GM21786 (cell line): ENCODE measurements around the gene SCAMP1.

Source experiments
- ATAC-seq: cut with Tn5 transposase; IDR thresholded peaks from one replicate; pipeline ENCODE4 v1.9.1; 2021; ENCODE audit not compliant: unreplicated experiment

Gene SCAMP1

DNA sequence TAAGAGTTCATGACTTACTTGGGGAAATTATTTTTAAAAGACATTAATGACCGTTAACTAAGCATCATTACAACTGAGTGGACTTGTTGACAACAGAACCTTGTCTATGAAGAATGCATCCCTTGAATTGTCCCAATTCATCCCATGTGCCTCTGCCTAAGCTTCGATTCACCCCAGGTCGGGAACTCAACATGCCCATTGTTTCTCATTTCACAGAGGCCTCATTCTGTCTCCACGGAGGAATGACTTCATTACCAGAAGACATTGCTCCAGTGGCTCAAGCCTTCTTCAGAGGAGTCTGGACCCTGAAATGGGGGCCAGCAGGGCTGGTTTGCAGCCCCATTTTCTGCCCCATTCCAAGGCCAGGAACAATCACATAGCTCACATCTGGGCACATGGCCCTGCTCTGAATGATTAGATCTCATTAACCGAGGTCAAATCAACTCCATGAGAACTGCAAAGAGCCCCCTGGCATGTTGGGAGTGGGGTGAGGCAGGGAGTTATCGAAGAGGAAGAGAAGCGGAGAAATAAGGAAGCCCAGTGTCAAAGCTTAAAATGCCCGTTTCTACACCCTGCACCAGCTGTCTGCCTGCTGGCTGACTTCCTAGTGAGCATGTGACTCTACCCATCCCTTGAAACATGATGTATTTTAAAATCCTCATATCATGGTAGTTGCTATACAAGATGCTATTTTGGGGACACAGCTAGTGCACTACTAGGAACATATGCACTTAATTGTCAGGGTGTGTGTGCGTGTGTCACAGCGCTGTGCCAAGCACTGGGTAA is 150.9 kb downstream of the SCAMP1 start:
- no peak for ATAC-seq

GRCh38 chr5:78512435-78512834 is 152.0 kb downstream of the SCAMP1 start:
- no peak for ATAC-seq

- no peak for ATAC-seq
These were observed 153.0 kb downstream of the SCAMP1 start for GRCh38 chr5:78513441-78513840.

- ATAC-seq: no peak
These were observed 154.3 kb downstream of the SCAMP1 start for GRCh38 chr5:78514427-78515330.

DNA sequence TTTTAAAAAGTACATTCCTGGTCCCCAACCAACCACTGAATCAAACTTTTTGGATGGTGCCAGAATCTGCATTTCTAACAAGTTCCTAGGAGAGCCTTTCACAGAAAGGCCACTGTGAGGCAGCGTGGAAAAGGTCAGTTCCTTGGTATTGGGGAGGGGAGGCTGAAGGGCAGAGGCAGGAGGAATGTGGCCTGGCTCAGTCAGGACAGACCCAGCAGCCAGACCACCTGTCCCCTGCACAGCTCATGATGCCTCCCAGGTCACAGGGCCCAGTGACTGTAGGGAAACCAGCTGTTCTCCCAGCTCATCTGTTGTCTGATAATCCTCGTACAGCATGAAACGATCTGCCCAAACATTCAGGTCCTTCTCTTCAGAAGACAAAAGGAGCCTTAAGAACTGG is 155.3 kb downstream of the SCAMP1 start:
- ATAC-seq: no peak

DNA sequence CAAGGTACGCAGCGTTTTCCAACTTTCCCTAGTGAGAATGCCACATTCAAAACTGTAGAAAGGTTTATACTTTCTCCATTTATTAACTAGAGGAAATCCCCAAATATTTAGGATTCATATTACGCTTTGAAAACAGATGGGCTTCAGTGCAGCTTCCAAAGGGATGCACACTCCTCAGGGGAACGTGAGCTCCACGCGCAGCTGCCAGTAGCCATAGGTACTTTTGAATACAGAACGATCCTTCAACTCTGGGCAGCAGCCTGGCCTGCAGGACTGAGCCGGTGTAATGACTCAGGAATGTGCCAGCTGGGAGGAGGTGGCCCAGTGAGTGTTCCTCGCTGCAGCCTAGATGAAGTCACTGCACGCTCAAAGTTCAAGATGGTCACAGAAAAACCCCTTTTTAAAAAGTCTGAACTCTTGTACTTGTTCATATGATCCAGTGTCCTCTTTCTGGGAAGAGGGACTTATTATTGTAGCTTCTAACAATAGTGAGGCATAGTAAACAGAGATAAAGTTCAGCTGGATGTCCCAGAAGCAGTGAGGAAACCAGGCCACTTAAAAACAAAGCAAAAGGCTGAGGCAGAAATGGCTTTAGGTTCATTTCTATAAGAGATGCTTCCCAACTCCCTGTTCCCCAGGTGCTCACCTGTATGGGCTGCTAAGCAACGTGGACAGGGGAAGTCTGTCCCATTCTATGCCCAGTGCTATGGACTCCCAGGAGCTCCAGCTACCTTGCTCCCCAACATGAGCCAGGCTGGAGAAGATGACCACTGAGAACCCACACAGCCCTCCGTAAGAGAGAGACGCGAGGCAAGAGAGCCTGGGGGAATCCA is 158.2 kb downstream of the SCAMP1 start:
- ATAC-seq: no peak

DNA sequence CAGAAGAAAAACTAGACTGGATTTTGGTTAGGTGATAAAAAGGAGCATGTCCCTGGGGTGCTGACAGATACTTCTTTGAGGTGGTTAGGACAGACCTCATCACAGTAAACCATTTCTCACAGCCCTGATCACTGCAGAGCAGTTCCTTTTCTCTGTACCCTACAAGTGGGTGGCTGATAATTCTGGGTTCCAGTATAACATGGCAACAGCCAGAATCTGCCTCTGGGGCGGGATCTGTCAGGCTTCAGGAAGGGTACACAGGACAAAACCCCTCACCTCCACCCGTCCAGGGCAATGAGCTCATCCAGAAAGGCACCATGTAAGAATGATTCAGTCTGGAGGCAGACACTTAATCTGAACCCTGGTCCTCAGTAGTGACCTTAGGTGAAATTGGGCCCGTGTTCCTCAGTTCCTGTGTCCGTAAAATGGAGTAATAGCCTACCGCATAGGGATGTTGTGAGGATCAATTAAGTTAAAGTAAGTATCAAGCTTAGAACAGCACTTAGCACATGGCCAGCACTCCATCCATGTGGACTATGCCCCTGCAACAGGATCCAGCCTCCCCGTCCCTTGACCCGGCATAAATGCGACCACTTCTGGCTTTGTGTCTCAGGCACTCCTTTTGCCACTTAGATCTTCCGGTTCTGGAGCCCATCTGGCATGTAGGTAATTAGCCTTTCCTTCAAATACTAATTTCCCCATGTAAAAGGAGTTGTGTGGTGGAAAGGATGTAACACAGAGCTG is 159.0 kb downstream of the SCAMP1 start:
- ATAC-seq: peak; percentile 62

- ATAC-seq: no peak
These were observed 161.0 kb downstream of the SCAMP1 start for GRCh38 chr5:78521455-78521854.

DNA sequence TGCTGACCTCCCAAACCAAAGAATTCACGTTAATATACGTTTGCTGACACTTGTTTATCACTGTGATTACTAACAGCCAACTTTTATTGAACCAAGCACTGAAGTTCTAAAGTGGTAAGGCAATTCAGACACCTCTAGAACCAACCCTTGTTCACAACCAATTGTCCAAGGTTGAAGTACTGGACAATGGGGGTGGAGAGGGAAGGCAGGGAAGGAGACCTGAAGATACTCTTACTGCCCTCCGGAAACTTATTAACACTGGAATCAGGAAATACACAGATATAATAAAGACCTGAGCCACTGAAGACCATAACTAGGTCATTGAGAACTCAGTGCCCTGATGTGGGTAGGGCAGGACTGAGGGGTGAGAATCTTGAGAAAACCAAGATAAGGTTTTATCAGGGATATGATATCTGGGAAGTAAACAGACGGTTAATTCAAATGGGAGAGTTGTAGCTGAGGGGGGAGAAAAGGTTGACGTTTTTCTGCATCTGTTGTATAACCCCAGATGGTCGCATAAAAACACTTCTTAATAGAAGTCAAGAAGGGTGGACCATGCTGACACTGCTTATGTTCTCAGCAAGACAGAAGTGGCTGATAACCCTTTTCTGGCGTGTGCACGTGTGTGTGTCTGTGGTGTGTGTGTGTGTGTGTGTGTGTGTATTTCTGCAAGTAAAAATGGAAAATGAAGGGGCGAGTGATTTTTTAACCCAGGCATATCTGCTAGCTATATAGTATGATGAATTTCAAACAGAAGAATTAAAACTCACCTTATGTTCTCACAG is 162.3 kb downstream of the SCAMP1 start:
- ATAC-seq: no peak

DNA sequence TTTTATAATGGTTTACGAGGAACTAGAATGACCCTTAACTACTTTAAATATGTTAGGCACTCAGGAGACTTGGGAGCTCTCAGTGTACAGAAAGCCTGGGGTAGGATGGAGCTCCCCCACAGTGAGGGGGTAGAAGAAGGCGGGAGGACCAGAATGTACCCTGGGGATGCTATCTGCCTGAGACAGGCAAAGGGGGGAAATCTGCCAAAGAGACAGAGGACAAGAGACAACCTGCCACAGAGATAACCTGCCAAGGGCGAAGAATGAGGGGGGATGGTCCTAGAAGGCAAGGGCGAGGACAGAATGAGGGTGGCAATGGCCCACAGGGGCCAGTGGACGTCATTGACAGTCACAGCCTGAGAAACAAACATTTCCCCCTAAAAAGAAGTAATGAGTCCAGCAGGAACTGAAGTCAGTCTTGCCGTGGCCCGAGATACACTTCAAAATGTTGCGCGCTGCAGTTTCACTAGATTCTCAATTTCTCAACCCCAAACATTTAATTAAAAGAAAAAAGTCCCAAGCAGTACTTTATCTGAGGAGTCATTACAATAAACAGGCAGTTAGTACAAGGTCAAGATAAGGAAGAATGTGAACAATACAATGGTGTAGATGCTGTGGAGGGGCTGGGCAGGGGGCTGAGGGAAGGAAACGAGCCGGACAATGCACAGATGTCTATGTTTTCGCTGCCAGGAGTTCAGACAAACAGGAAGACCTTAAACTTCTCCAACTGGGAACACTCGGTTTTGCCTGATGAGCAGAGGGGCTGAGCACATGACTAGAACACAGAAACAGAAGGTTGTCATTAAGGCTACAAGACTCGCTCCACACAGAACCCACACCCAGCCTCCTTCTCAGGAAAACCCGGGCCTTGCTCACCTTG is 163.1 kb downstream of the SCAMP1 start:
- no peak for ATAC-seq

GRCh38 chr5:78526049-78526525 is 165.7 kb downstream of the SCAMP1 start:
- ATAC-seq: peak; percentile 45

GRCh38 chr5:78527054-78527859 is 166.8 kb downstream of the SCAMP1 start:
- no peak for ATAC-seq

DNA sequence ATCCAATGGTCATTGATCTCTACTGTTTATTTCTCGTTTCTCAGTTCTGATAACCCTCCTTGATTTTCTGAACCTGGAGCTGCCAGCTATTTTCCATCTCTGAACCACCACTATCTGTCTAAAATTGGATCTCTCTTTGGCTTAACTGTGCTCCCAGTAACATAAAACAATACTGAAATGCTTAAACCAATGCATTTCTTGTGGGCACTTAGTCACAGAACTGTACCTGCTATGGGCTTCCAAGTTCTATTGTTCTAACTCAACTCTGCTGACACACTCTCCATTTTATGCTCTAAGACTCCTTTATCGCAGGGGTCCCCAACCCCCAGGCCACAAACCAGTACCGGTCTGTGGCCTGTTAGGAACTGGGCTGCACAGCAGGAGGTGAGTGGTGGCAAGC is 167.5 kb downstream of the SCAMP1 start:
- ATAC-seq: no peak
